ENCODE measurements around the gene PITPNB.

PITPNB gene

DNA sequence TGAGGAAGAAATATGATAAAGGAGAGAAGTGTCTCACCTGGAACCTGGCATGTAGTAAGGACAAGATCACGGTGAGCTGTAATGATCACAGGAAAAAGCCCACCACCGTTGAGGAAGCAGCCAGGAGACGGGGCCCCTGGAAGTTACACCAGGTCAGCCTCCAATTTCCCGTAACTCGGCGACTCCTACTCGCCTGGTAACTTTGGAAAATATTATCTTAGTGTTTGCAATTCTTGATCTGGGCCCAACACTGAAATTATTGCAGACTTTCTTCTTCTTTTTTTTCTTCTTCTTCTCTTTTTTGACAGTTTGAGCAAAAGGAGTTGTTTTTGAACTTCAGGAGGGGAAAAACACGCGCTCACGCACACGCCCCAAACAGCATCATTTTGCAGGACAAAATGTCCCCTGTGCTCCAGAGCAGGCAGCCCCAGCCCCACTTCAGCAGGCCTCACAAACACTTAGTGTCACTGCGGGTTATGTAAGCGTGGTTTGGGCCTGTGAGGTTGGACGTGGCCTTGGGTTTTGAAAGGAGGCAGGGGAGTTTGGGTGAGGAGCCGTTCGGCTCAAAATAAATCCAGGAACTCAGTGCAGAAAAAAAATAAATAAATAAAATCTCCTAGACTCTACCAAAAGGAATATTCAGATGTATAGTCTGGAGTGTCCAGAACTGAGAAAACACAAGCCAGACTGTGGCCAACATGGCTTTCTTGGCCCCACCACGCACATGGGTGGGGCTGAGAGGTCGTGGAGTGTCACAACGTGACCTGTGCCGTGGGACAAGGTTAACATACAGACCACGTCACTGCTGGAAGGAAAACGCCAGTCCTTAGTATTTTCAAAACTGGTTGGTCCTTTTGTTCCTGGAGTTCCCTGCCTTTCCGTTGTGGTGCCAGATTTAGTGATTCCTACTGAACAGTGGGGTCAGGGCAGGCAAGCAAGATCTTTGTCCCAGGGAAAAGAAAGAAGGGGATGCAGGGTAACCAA, 91.2 kb downstream of the PITPNB start:
- no peak for FAIRE-seq

DNA sequence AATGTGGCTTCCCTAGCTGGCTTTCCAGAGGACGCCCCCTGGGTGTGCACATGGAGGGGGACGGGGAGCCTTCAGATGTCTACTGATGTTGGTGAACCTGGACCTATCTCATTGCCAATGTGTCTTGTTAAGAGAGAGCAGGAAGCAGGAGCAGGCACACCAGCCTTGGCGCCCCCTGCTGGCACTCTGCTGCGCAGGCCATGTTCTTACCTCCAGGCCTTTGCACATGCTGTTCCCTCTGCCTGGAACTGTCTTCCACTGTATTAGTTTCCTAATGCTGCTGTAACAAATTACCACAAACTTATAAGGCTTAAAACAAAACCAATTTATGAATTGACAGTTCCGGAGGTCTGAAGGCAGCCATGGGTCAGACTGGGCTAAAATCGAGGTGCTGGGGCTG, 93.9 kb downstream of the PITPNB start:
- FAIRE-seq: no peak

- no peak for FAIRE-seq
Measured at GRCh38 chr22:27823221-27823620, 95.8 kb downstream of the PITPNB start.

DNA sequence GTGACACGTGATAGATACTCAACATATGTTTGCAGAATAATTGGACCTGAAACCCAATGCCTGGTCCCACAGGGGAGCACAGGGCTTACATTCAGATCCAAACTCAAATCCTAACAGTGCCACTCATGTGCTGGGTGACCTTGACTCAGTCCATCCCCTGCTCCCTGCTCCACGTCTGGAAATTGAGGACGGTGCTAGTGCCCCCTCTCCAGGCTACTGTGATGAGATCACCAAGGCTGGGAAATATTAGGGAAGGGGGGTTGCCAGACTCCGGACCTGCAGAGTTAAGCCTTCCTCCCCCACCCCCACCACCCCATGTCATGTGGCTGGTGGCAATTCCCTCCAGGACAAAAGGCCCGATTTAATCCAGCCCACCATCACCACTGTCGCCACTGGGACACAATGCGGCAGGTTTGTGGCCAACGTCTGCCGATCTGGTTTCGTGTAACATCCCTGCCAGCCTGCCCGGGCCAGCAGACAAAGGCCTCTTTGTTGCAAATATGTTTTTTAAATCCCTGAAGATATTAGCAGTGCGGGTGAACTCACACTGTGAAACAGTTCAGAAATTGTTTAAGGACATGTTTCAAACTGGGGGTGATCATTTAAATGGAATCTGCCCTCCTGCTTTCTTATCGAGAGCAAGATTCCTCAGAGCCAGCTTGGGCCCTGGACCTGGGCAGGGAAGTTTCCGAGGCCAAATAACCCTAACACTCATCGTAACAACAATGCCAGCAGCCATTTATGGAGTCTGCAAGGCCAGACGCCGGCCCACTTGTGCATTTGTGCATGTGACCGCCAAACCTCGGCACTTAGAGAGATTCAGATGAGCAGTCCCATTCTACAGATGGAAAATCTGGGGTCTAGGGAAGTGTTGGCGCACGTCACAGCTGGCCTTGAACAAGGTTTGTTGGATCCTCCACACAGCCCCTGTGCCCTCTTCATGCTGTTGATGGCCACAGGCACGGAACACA, 97.9 kb downstream of the PITPNB start:
- FAIRE-seq: no peak

- FAIRE-seq: no peak
Measured at GRCh38 chr22:27816552-27816951, 102.5 kb downstream of the PITPNB start.

DNA sequence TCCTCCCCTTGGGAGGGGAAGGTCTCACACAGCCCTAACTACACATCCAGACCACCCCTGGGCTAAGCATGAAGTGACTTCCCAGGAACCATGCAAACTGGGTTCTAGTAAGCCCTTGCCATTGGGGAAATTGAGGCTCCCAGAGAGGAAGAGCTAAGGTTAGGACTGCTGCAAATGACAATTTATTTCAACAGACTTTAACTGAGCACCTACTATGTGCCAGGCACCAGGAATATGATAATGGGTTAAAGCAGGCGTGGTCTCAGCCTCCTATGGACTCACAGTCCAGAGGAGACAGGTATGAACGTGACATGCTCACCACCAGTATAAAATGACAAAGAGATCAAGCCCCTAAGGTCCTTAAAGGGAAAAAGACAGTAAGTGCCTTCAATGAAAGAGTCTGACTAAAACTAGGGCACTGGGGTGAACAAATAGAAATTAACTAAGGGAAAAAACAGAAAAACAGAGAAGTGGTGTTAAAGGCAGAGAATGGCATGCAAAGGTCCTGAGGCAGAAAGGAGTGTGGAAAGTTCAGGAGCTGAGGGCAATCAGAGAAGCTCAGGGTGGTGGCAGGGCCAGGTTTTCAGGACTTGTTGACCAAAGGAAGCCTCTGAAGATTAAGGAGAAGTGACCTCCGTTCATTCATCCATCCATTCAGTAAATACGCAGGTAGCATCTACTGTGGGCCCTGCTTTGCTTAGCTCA, 103.1 kb downstream of the PITPNB start:
- no peak for FAIRE-seq

DNA sequence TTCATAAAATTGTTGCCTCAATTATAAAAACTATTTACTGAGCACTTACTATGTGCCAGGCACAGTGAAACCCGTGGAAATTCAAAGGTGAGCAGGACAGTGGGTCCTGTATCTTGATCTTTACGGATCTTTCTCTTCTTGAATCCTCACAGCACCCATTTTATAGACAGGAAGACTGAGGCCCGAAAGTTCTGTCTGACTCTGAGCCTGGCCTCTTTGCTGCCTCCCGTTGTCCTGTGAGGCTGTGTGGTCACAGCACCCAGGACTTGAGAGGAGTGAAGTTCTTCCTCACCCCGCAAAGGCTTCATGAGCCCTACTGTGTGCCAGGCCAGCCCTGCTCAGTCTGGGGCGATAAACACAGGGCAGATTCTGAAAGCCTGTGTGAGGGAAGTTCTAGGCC, 104.1 kb downstream of the PITPNB start:
- no peak for FAIRE-seq

GRCh38 chr22:27811778-27812177, 107.3 kb downstream of the PITPNB start:
- FAIRE-seq: no peak

- no peak for FAIRE-seq
Measured at GRCh38 chr22:27810609-27811151, 108.4 kb downstream of the PITPNB start.

GRCh38 chr22:27809700-27810608, 109.1 kb downstream of the PITPNB start:
- no peak for FAIRE-seq

GRCh38 chr22:27809226-27809603, 109.8 kb downstream of the PITPNB start:
- no peak for FAIRE-seq

GRCh38 chr22:27808451-27809225, 110.4 kb downstream of the PITPNB start:
- FAIRE-seq: no peak

GRCh38 chr22:27805841-27806240, 113.2 kb downstream of the PITPNB start:
- FAIRE-seq: no peak

DNA sequence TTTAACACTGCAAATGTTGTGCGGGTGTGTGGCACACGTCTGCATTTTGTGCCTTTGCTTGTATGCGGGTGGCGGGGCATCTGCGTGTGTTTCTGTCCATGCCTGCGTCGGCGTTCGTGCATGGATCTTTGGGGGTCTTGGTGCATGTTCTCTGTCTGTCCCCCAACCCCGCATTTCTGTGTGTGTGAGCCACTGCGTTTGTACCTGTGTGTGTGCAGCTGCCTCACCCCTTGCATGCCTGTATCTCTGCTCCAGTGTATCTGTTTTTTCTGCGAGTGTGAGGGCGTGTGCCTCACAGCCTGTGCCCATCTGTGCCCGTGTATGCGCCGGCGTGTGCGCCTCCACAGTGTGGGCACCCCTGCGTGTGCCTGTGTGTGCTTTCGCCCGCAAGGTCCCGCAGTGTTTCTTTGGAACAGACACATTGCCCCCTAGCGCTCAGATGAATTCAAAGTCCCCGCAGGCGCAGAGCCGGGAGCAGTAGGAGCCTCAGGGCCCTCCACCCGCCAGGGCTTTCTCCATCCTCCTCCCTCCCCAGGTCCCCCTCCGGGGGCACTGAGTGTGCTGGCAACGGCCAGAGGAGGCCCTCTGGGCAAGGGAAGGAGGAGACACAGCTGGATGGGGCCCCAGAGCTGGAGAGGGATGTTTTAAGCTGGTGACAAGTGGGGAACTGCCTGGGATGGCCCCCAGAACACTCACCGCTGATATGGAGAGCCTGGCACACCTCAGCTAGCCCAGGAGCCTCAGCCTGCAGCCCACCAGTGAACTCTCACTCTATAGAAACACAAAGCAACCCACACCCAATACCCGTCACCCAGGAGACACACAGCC, 114.4 kb downstream of the PITPNB start:
- FAIRE-seq: no peak

- no peak for FAIRE-seq
Measured at GRCh38 chr22:27803841-27804415, 115.1 kb downstream of the PITPNB start.

DNA sequence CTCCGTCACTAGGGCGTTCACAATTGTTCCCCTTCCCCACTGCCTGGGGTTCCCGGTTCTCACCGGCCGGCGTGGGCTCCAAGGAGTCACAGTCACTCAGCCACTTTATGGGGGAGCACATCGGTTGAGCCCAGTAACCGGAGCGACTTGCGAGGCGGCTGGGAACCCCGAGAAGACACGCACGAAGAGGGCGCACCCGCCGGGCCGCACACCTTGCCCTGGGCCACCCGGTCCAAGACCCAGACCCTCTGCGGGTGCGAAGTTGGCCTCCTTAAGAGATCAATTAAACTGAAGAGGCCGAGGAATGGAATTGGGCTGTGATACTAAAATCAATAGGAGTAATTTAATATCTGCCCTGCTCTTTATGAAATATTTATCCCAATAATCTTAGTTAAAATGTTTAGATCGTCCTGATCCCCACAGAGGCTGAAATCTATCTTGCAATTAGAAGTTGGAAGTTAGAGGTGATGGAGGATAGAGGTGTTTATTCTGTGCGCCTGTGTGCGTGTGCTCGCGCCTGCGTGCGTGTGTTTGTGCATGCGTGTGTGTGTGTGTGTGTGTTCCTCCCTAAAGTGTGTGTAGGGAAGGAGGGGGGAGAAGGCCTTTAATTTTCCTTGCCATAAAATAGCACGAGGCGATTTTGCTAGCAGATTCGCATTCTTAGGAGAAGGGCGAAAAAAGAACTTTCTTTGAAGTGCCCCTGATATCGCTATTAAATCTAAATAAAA, 116.5 kb downstream of the PITPNB start:
- FAIRE-seq: no peak

All from colon (tissue), 2 donors.